GM03348 (cell line): ENCODE measurements around the gene ARL6IP4.

Experiments
- DNase-seq: peaks from one replicate; pipeline ENCODE4 v3.0.0; 2012; ENCODE audit warnings: low spot score

The ARL6IP4 gene

GRCh38 chr12:122990961-122991622, 10.6 kb downstream of the ARL6IP4 start:
- no peak for DNase-seq

- DNase-seq: no peak
Measured at GRCh38 chr12:122991623-122992275, 11.3 kb downstream of the ARL6IP4 start.

- no peak for DNase-seq
Measured at GRCh38 chr12:122992386-122992785, 11.9 kb downstream of the ARL6IP4 start.

DNA sequence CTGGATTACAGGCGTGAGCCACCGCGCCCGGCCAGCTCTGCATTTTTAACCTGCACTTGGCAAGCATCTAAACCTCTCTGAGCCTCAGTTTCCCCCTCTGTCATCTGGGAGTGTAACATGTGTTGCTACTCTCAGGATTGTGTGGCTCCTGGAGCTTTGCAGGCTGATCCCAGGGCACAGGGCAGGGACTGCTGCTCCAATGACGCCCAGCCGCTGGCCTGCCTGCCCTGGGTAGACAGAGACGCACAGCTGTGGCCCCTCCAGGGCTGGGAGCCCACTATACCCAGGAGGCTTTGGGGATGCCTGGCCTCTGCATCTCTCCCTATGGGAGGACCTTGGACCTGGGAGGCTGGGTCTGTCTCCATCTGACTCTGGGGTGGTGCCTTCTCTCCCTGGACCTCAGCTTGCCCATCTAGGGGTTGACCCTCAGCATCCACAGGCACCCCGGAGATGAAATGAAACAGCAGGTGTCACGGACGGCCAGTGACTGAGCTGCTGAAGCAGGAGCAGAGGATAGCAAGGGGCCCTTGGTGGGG, 13.7 kb downstream of the ARL6IP4 start:
- no peak for DNase-seq

GRCh38 chr12:122994781-122995502, 14.5 kb downstream of the ARL6IP4 start:
- DNase-seq: no peak

DNA sequence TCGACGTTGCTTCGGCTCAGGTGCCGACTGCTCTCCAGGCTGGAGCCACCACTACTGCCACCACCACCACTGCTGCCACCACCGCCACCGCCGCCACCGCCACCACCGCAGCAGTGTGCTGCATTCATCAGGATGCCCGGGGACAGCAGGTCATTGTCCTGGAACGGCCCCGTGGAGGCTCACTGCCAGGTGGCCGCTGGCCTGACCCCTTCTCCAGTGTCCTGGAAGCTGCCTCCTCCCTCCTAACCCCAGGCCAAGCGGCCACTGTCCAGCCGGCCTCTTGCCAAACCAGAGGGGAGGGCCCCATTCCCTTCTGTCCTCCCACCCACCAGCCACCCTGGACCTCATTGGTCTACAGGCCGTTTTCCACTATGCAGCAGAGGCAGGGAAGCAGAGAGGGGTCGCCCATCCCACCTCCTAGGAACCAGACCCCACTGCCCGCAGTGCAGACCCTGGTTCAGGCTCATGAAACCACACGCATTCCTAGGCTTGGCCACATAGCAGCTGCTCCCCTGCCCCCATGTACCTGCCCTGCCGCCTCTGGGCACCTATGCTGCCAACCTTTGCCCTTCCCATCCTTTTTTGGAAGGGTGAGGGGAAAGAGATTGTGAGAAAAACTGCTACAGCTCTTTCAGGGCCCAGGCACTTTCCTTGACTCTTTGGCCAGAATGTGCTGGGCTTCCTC, 15.2 kb downstream of the ARL6IP4 start:
- DNase-seq: no peak

DNA sequence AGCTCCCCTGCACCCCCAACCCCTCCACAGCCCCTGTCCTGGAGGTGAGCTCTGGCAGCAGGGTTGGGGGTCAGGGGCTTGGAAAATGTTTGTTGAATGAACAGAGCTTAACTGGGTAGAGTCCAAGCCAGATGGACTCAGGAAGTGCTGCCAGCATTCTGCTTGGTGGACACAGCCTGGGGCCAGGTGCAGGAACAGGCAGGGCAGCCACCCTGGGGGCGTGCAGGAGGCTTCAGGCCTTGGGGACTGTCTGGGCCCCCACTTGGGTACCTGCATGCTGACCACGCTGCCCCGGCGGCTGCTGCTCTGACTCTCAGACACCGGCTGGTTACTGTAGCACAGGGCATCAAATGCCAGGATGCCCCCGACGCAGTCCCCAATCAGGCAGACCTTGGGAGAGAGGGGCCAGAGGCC, 15.7 kb downstream of the ARL6IP4 start:
- DNase-seq: no peak

- DNase-seq: no peak
Measured at GRCh38 chr12:122996621-122997342, 16.3 kb downstream of the ARL6IP4 start.

GRCh38 chr12:122997343-122998250, 17.1 kb downstream of the ARL6IP4 start:
- DNase-seq: no peak

DNA sequence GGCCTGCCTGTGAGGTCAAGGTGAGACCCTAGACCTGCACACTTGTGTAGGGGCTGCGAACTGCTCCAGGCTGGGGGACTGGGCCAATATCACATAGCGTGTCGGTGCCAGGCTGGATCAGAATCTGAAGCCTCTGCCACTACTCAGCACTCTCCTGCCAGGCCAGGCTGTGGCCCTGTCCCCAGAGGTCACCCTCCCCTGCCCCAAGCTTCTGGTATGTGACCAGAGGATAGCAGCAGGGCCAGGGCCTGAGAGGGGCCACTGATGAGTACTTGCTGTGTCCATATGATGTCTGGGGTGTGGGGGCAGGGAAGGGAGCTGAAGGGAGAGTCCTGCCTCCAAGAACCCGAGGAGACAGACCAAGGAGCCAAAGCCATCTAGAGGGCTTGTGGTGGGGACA, 17.8 kb downstream of the ARL6IP4 start:
- no peak for DNase-seq

DNA sequence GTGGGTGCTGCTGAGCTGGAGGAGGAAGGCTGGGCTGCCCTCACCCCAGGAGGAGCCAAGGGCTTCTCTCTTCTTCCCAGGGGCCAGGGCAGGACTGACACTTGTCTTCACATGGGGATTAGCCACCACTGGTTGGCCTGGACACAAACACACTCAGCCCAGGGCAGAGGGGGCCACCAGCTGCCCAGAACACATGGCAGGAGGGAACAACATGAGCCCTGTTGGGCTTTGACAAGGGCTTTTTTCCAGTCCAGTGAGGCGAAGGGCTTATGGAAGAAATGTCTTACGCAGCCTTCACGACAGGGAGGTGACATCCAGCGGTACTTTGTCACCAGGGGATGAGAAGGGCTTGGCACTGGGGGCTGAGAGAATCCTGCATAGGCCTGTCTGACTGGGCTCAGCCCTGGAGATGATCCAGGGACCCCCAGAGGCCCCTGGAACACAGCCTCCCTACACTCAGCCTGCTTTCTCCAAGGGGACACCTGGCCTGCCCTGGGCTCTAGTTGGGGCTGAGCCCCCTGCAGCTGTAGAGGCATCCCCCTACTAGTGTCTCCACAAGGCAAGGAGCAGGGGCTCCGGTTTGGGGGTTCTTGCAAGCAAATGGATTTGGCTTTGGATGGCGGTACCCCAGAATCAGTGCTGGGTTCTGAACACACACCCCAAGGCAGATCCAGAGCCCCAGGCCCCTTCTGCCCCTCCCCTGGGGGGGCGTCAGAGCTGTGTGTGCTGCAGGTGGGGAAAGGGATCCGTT, 18.9 kb downstream of the ARL6IP4 start:
- DNase-seq: no peak

GRCh38 chr12:122999986-123000420, 19.5 kb downstream of the ARL6IP4 start:
- DNase-seq: no peak

GRCh38 chr12:123000578-123000977, 20.1 kb downstream of the ARL6IP4 start:
- DNase-seq: no peak

DNA sequence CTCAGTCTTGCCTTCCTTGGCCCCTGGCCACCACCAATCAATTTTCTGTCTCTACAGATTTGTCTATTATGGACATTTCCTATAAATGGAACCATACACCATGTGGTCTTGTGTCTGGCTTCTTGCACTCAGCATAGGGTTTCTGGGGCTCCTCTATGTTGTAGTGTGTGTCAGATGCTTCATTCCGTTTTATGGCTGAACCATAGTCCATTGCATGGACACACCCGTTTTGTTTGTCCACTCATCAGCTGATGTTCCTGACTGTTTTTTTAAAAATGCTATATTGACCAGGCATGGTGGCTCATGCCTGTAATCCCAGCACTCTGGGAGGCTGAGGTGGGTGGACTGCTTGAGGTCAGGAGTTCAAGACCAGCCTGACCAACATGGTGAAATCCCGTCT, 21.0 kb downstream of the ARL6IP4 start:
- DNase-seq: no peak

GRCh38 chr12:123003257-123003656, 22.8 kb downstream of the ARL6IP4 start:
- DNase-seq: no peak

DNA sequence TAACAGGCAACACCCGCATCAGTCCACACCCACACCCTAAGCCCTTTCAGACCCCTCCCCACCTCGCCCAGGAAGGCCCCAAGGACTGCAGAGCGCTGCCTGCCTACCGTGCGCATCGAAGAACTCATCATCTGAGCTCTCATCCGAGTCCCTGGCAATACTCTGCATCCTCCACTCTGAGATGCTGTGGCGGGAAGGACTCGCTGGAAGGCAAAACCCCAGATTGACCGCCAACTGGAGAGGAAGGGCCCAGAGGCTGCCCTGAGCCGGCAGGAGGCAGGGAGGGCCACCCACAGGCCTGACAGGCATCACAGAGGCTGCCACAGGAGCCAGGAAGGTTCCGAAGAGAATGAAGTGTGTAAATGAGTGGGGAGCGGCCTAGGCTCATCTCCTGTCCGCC, 23.8 kb downstream of the ARL6IP4 start:
- no peak for DNase-seq

DNA sequence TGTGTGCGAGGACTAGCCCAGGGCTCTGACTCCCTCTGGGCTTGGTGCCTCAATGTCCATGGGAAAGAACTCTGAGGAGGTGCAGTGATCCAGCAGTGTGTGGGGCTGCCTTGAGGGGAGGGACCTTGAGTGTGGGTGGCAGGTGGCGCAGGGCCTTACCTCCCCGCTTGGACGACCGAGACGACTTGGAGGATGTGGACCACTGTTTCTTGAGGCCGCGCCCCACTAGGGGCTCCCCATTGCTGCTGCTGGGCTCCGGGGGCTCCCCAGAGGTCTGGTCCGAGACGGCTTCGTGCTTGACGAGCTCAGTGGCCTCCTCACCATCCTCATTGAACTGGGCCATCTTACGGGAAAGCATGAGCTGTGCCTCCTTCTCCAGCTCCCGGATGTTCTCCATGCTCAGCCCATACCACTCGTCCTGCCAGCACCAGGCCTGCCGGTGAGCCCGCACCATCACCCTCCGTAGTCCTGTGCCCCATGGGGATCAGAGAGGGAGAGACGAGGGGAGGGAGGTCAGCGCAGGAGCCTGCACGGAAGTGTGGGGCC, 24.7 kb downstream of the ARL6IP4 start:
- no peak for DNase-seq

GRCh38 chr12:123006977-123007376, 26.5 kb downstream of the ARL6IP4 start:
- DNase-seq: no peak

- no peak for DNase-seq
Measured at GRCh38 chr12:123010110-123010509, 29.6 kb downstream of the ARL6IP4 start.

DNA sequence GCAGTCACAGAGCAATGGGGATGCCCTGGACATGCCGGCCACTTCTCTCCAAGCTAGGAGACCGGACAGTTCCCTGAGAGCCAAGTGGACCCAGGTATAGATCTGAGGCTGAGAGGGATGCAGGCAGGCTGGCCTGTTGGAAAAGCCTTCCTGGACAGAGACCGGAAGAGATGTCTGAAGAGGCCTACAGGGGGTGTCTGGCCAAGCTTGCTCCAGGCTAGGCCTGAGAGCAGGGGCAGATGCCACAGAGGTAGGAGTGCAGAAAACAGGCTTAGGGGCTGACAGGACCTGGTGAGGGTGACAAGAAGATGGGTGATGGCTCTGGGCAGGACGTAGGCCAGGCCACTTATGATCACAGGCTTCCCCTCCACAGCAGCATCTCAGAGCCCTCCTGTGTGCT, 30.2 kb downstream of the ARL6IP4 start:
- no peak for DNase-seq
